B cell (primary cell): ENCODE results near the gene UBE2F. TPM values are rescaled to one million over a fixed set of nuclear protein-coding genes. Genes with fewer than 3 reads are reported as not detected.

Experiments used
- ATAC-seq: fragments of 200-7000 bp; cut with Tn5 transposase; one replicate; pipeline ENCODE4 v1.10.0; 2021; ENCODE audit warnings: low read depth, mild to moderate bottlenecking, moderate number of reproducible peaks, moderate library complexity
- CTCF ChIA-PET: fragments of 350-600 bp; sonication (Branson Sonifier 250); formaldehyde crosslinking; loops from one replicate; lab custom pipeline; 2021; ENCODE audit warnings: antibody characterized with exemption, inconsistent platforms; lab: Charles Lee
- POLR2A ChIA-PET: fragments of 350-600 bp; sonication (Branson Sonifier 250); formaldehyde crosslinking; loops from one replicate; lab custom pipeline; 2021; ENCODE audit warnings: antibody characterized with exemption; lab: Charles Lee
- DNase-seq: peaks from one replicate; pipeline ENCODE4 v3.0.0; 2013
- H2AFZ ChIP-seq: 2 replicates; pipeline ENCODE4 v1.6.1; 2012; ENCODE audit warnings: mild to moderate bottlenecking, low read depth, low read length; ENCODE audit not compliant: insufficient read depth, poor library complexity, severe bottlenecking
- H3K27ac ChIP-seq, 2 donors: 1 replicate in 1 of 2; 2 replicates in 1 of 2; pipeline ENCODE4 v1.5.1; 2012 to 2013; ENCODE audit warnings: low read length in 2 of 2, mild to moderate bottlenecking in 2 of 2, moderate library complexity in 1 of 2
- H3K27me3 ChIP-seq, 4 experiments: fragments of 200-600 bp in 1 of 4; sonication (generic) in 1 of 4; replicated peaks in 1 of 4; 1 replicate in 2 of 4; 2 replicates in 2 of 4; pipeline versions ENCODE4 v1.6.1 to v1.7.0; 2013 to 2016; ENCODE audit warnings: low read length in 3 of 4, mild to moderate bottlenecking in 2 of 4, mixed read lengths in 1 of 4, moderate library complexity in 1 of 4; ENCODE audit not compliant: insufficient read depth in 4 of 4, control insufficient read depth in 3 of 4; ENCODE audit errors: control extremely low read depth in 1 of 4
- H3K36me3 ChIP-seq, 2 experiments: replicated peaks in 1 of 2; 1 replicate in 1 of 2; 2 replicates in 1 of 2; pipeline versions ENCODE4 v1.6.1 to v1.7.1; 2013; ENCODE audit warnings: low read length in 1 of 2; ENCODE audit not compliant: insufficient read depth in 2 of 2, control insufficient read depth in 1 of 2; ENCODE audit errors: control extremely low read depth in 1 of 2, extremely low read depth in 1 of 2
- H3K4me1 ChIP-seq, 2 donors: fragments of 200-600 bp in 1 of 2; sonication (generic) in 1 of 2; 1 replicate in 1 of 2; 2 replicates in 1 of 2; pipeline versions ENCODE4 v1.5.1 to v1.6.1; 2013 to 2017; ENCODE audit warnings: low read length in 2 of 2; ENCODE audit not compliant: control insufficient read depth in 2 of 2, insufficient read depth in 2 of 2
- H3K4me2 ChIP-seq: replicated peaks from 2 replicates; pipeline ENCODE3; 2012; ENCODE audit warnings: mild to moderate bottlenecking, low read depth, low read length; ENCODE audit not compliant: poor library complexity, severe bottlenecking
- H3K4me3 ChIP-seq, 5 experiments: fragments of 200-600 bp in 1 of 5; sonication (generic) in 1 of 5; 1 replicate in 3 of 5; 2 replicates in 2 of 5; pipeline versions ENCODE4 v1.5.1 to v1.7.0; 2011 to 2016; ENCODE audit warnings: low read length in 4 of 5, mild to moderate bottlenecking in 4 of 5, low read depth in 2 of 5, control low read depth in 1 of 5, moderate library complexity in 1 of 5; ENCODE audit not compliant: insufficient read depth in 1 of 5; ENCODE audit errors: control extremely low read depth in 1 of 5, extremely low read depth in 1 of 5
- H3K79me2 ChIP-seq: fragments of 200-600 bp; sonication (generic); one replicate; pipeline ENCODE4 v1.6.0; 2016; ENCODE audit warnings: low read length; ENCODE audit not compliant: control insufficient read depth, insufficient read depth
- H3K9ac ChIP-seq: fragments of 200-600 bp; sonication (generic); 2 replicates; pipeline ENCODE4 v1.6.1; 2017; ENCODE audit warnings: mild to moderate bottlenecking, low read length, moderate library complexity
- H3K9me3 ChIP-seq, 3 donors: one replicate each; pipeline versions ENCODE4 v1.6.1 to v1.7.1; 2013; ENCODE audit warnings: low read length in 2 of 3; ENCODE audit not compliant: control insufficient read depth in 2 of 3, insufficient read depth in 1 of 3; ENCODE audit errors: control extremely low read depth in 1 of 3
- H4K20me1 ChIP-seq: 2 replicates; pipeline ENCODE4 v1.6.0; 2012; ENCODE audit warnings: mild to moderate bottlenecking, low read length; ENCODE audit not compliant: insufficient read depth, control insufficient read depth, poor library complexity, severe bottlenecking
- H3K27ac Mint-ChIP-seq: one replicate; pipeline ENCODE4 v1.8.0; 2021; ENCODE audit warnings: mixed read lengths
- H3K27me3 Mint-ChIP-seq: one replicate; pipeline ENCODE4 v1.8.0; 2021; ENCODE audit warnings: mixed read lengths
- H3K4me1 Mint-ChIP-seq: one replicate; pipeline ENCODE4 v1.8.0; 2021; ENCODE audit warnings: mixed read lengths
- H3K4me3 Mint-ChIP-seq: one replicate; pipeline ENCODE4 v1.8.0; 2021; ENCODE audit warnings: mixed read lengths
- H3K9me3 Mint-ChIP-seq: one replicate; pipeline ENCODE4 v1.8.0; 2022; ENCODE audit warnings: mixed read lengths; ENCODE audit not compliant: insufficient read depth
- CTCF ChIP-seq: fragments of 200-600 bp; IDR thresholded peaks from one replicate; pipeline ENCODE4 v1.8.0; 2022; ENCODE audit warnings: antibody characterized with exemption, mild to moderate bottlenecking
- EZH2 ChIP-seq: IDR thresholded peaks from 2 replicates; pipeline ENCODE4 v1.6.1; 2012; ENCODE audit warnings: borderline replicate concordance, low read depth, mild to moderate bottlenecking, moderate library complexity, low read length; ENCODE audit not compliant: insufficient read depth, poor library complexity, severe bottlenecking
- WGBS: methylation state at CpG from one replicate; pipeline ENCODE4 v1.1.5; 2013; ENCODE audit warnings: missing lambda C conversion rate; ENCODE audit not compliant: insufficient coverage; 5-methylcytosine and 5-hydroxymethylcytosine counted together
- intact Hi-C: fragments of 100-400 bp; cut with micrococcal nuclease; formaldehyde crosslinking; loops from one replicate; pipeline ENCODE4 v1.10.0; 2022
- polyA plus RNA-seq: library from polyadenylated mRNA; depleted of rRNA; stranded (reverse); fragments of >200 nt; gene quantifications from 2 replicates; pipeline ENCODE4 v1.2.3, GENCODE V29; 2012
- total RNA-seq, 2 donors: library from RNA; stranded (reverse); fragments of 120-200 nt in 1 of 2; gene quantifications; 1 replicate in 1 of 2; 2 replicates in 1 of 2; pipeline versions ENCODE4 v1.2.3 to v1.2.4, GENCODE V29; 2013 to 2022

UBE2F gene
- total and polyA plus RNA-seq, 2 donors (not counting 1 experiment from before 2014, with no cell fraction given) = 22.5 to 57.6 TPM

DNA sequence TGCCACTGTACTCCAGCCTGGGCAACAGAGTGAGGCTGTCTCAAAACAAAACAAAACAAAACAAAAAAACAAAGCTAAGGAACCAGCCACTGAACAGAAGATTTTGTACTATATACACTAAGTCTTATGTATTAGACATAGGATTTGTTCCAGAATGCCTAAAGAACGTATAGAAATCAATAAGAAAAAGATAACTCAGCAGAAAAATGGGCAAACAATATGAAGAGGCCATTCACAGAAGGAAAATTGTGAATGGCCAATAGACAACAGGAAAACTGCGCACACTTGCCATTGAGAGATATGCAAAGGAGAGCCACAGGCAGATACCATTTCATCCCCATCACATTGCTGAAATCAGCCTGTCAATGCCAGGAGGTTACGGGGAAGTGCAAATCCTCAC, 14.9 kb upstream of the UBE2F start:
- Histone ChIP-seq H4K20me1 (no peaks in the 10 kb centered on the region), H3K4me3 (no peak overlapping the region), H3K27me3 (peaks cover 0 to 18% (median 6%) of the 10 kb centered on the region in 4 experiments), H3K36me3 (no peaks in the 10 kb centered on the region), H3K79me2 (no peaks in the 10 kb centered on the region), H3K4me2 (no peak overlapping the region), H3K9ac (no peak overlapping the region), H2AFZ (no peak overlapping the region), H3K27ac (no peak overlapping the region), H3K4me1 (peaks cover 6 to 7% of the 10 kb centered on the region in 2 donors), H3K9me3 (peaks cover 0 to 7% (median 0%) of the 10 kb centered on the region in 3 donors)
- DNase-seq = no peak
- H3K4me3 Mint-ChIP-seq = no peak overlapping the region
- H3K27me3 Mint-ChIP-seq = peaks cover 30% of the 10 kb centered on the region
- intact Hi-C loops = no loop called here
- H3K9me3 Mint-ChIP-seq = no peaks in the 10 kb centered on the region
- ATAC-seq = no peak
- ChIA-PET CTCF (interaction anchor here (1.2 kb wide), 1 partner anchor 17 kb away, joined by 3 read pairs; no protein-coding TSS in a partner anchor), POLR2A (no interaction called here)
- no peak overlapping the region for H3K27ac Mint-ChIP-seq
- 100% methylated on average over 1 of the region's 3 CpGs for WGBS
- TF ChIP-seq EZH2 = no peak
- TF ChIP-seq CTCF = no peak
- peaks cover 4% of the 10 kb centered on the region for H3K4me1 Mint-ChIP-seq

- Histone ChIP-seq H3K27me3 (peaks cover 0 to 18% (median 6%) of the 10 kb centered on the region in 4 experiments), H3K4me1 (peaks cover 6 to 7% of the 10 kb centered on the region in 2 donors), H4K20me1 (no peaks in the 10 kb centered on the region), H3K79me2 (no peaks in the 10 kb centered on the region), H3K36me3 (no peaks in the 10 kb centered on the region), H3K9me3 (peaks cover 0 to 7% (median 0%) of the 10 kb centered on the region in 3 donors), H3K4me2 (no peak overlapping the region), H3K27ac (no peak overlapping the region), H3K4me3 (no peak overlapping the region), H2AFZ (no peak overlapping the region), H3K9ac (no peak overlapping the region)
- no CpG with 5 or more reads among the region's 2 CpGs for WGBS
- DNase-seq (no peak), ATAC-seq (no peak)
- TF ChIP-seq CTCF (no peak), EZH2 (no peak)
- Mint-ChIP-seq H3K27ac (no peak overlapping the region), H3K27me3 (peaks cover 34% of the 10 kb centered on the region), H3K4me1 (peaks cover 5% of the 10 kb centered on the region), H3K9me3 (no peaks in the 10 kb centered on the region), H3K4me3 (no peak overlapping the region)
- ChIA-PET CTCF (interaction anchor here (1.2 kb wide), 1 partner anchor 16 kb away, joined by 3 read pairs; no protein-coding TSS in a partner anchor), POLR2A (no interaction called here)
- intact Hi-C loops = no loop called here
Observed at GRCh38 chr2:237952851-237953250, 14.0 kb upstream of the UBE2F start.
